Activated naive CD4-positive, alpha-beta T cell treated with anti-CD3 and anti-CD28 coated beads, Interleukin-2, amount 50 U/mL, for 24 hours (primary cell): ENCODE results near the gene DNPH1.

ENCODE experiments used
- H3K27ac Mint-ChIP-seq: one replicate; pipeline ENCODE4 v1.8.0; 2021; ENCODE audit warnings: mild to moderate bottlenecking, mixed read lengths
- H3K27me3 Mint-ChIP-seq: one replicate; pipeline ENCODE4 v1.8.0; 2021; ENCODE audit warnings: mixed read lengths
- H3K36me3 Mint-ChIP-seq: one replicate; pipeline ENCODE4 v1.8.0; 2021; ENCODE audit warnings: mixed read lengths
- H3K4me1 Mint-ChIP-seq: one replicate; pipeline ENCODE4 v1.8.0; 2021; ENCODE audit warnings: mixed read lengths
- H3K4me3 Mint-ChIP-seq: one replicate; pipeline ENCODE4 v1.8.0; 2021; ENCODE audit warnings: mild to moderate bottlenecking, mixed read lengths
- H3K9me3 Mint-ChIP-seq: one replicate; pipeline ENCODE4 v1.8.0; 2021; ENCODE audit warnings: mixed read lengths

The DNPH1 gene

GRCh38 chr6:43228951-43229802 lies at the start of gene DNPH1:
DNPH1 (minus strand) TSS chr6:43229481; CDS start chr6:43229456, 25 bp downstream.
- Mint-ChIP-seq H3K4me1 (peaks cover 42% of the 10 kb centered on the region), H3K36me3 (peaks cover 6% of the 10 kb centered on the region), H3K9me3 (no peaks in the 10 kb centered on the region), H3K27ac (peak within 1 kb of the TSS; percentile 95), H3K27me3 (no peaks in the 10 kb centered on the region), H3K4me3 (peak within 1 kb of the TSS; percentile 92)

- Mint-ChIP-seq H3K9me3 (no peaks in the 10 kb centered on the region), H3K27me3 (peaks cover 10% of the 10 kb centered on the region), H3K4me1 (peaks cover 6% of the 10 kb centered on the region)
These were observed 49.3 kb upstream of the DNPH1 start for GRCh38 chr6:43278524-43279078.

GRCh38 chr6:43277643-43278523 lies 48.6 kb upstream of the DNPH1 start:
- Mint-ChIP-seq H3K27me3 (peaks cover 10% of the 10 kb centered on the region), H3K4me1 (peaks cover 6% of the 10 kb centered on the region), H3K4me3 (peak overlapping the region; percentile 13), H3K36me3 (no peaks in the 10 kb centered on the region), H3K27ac (no peak overlapping the region), H3K9me3 (no peaks in the 10 kb centered on the region)

More at GRCh38 chr6:43278524-43279078, 49.3 kb upstream of the DNPH1 start:
- Mint-ChIP-seq H3K27ac (no peak overlapping the region), H3K4me3 (no peak overlapping the region), H3K36me3 (no peaks in the 10 kb centered on the region)

GRCh38 chr6:43277306-43277642 lies 48.0 kb upstream of the DNPH1 start:
- Mint-ChIP-seq H3K9me3 (no peaks in the 10 kb centered on the region), H3K36me3 (no peaks in the 10 kb centered on the region), H3K4me1 (peaks cover 6% of the 10 kb centered on the region), H3K4me3 (no peak overlapping the region), H3K27ac (no peak overlapping the region), H3K27me3 (peaks cover 10% of the 10 kb centered on the region)

GRCh38 chr6:43276577-43277305 lies 47.5 kb upstream of the DNPH1 start:
- Mint-ChIP-seq H3K36me3 (no peaks in the 10 kb centered on the region), H3K4me3 (peak overlapping the region; percentile 88), H3K27me3 (peaks cover 10% of the 10 kb centered on the region), H3K4me1 (peaks cover 6% of the 10 kb centered on the region), H3K27ac (no peak overlapping the region), H3K9me3 (no peaks in the 10 kb centered on the region)

GRCh38 chr6:43275801-43276576 lies 46.7 kb upstream of the DNPH1 start:
- H3K4me1 Mint-ChIP-seq: peaks cover 6% of the 10 kb centered on the region
- H3K27ac Mint-ChIP-seq: no peak overlapping the region
- no peaks in the 10 kb centered on the region for H3K36me3 Mint-ChIP-seq
- no peaks in the 10 kb centered on the region for H3K9me3 Mint-ChIP-seq
- peaks cover 6% of the 10 kb centered on the region for H3K27me3 Mint-ChIP-seq
- H3K4me3 Mint-ChIP-seq: peak overlapping the region; percentile 88

- peaks cover 1% of the 10 kb centered on the region for H3K27me3 Mint-ChIP-seq
These were observed 45.8 kb upstream of the DNPH1 start for GRCh38 chr6:43274916-43275597.

GRCh38 chr6:43274127-43274915 lies 45.0 kb upstream of the DNPH1 start:
- Mint-ChIP-seq H3K27me3 (peaks cover 1% of the 10 kb centered on the region), H3K27ac (peak overlapping the region; percentile 23), H3K36me3 (no peaks in the 10 kb centered on the region), H3K4me3 (peak overlapping the region; percentile 73), H3K4me1 (peaks cover 10% of the 10 kb centered on the region), H3K9me3 (no peaks in the 10 kb centered on the region)

More at GRCh38 chr6:43274916-43275597, 45.8 kb upstream of the DNPH1 start:
- Mint-ChIP-seq H3K4me3 (peak overlapping the region; percentile 73), H3K4me1 (peaks cover 8% of the 10 kb centered on the region), H3K36me3 (no peaks in the 10 kb centered on the region), H3K27ac (no peak overlapping the region), H3K9me3 (no peaks in the 10 kb centered on the region)

GRCh38 chr6:43273707-43274106 lies 44.4 kb upstream of the DNPH1 start:
- no peaks in the 10 kb centered on the region for H3K9me3 Mint-ChIP-seq
- H3K4me3 Mint-ChIP-seq: no peak overlapping the region
- H3K4me1 Mint-ChIP-seq: peaks cover 16% of the 10 kb centered on the region
- no peak overlapping the region for H3K27ac Mint-ChIP-seq
- no peaks in the 10 kb centered on the region for H3K36me3 Mint-ChIP-seq
- peaks cover 1% of the 10 kb centered on the region for H3K27me3 Mint-ChIP-seq

- no peak overlapping the region for H3K4me3 Mint-ChIP-seq
- peak overlapping the region; percentile 55 for H3K27ac Mint-ChIP-seq
- no peaks in the 10 kb centered on the region for H3K36me3 Mint-ChIP-seq
- H3K27me3 Mint-ChIP-seq: peaks cover 3% of the 10 kb centered on the region
- H3K4me1 Mint-ChIP-seq: peaks cover 16% of the 10 kb centered on the region
- no peaks in the 10 kb centered on the region for H3K9me3 Mint-ChIP-seq
These were observed 42.7 kb upstream of the DNPH1 start for GRCh38 chr6:43271944-43272343.

- no peak overlapping the region for H3K27ac Mint-ChIP-seq
- H3K9me3 Mint-ChIP-seq: no peaks in the 10 kb centered on the region
- H3K36me3 Mint-ChIP-seq: no peaks in the 10 kb centered on the region
- peaks cover 3% of the 10 kb centered on the region for H3K27me3 Mint-ChIP-seq
- no peak overlapping the region for H3K4me3 Mint-ChIP-seq
- peaks cover 15% of the 10 kb centered on the region for H3K4me1 Mint-ChIP-seq
These were observed 42.0 kb upstream of the DNPH1 start for GRCh38 chr6:43271103-43271815.

GRCh38 chr6:43269273-43270007 lies 40.2 kb upstream of the DNPH1 start:
- peak overlapping the region; percentile 63 for H3K27ac Mint-ChIP-seq
- H3K27me3 Mint-ChIP-seq: peaks cover 2% of the 10 kb centered on the region
- peaks cover 10% of the 10 kb centered on the region for H3K4me1 Mint-ChIP-seq
- peak overlapping the region; percentile 71 for H3K4me3 Mint-ChIP-seq
- H3K9me3 Mint-ChIP-seq: no peaks in the 10 kb centered on the region
- no peaks in the 10 kb centered on the region for H3K36me3 Mint-ChIP-seq
